ENCODE measurements around the gene BICD2. TPM values are rescaled to one million over a fixed set of nuclear protein-coding genes. Genes with fewer than 3 reads are reported as not detected.

Gene BICD2
- polyA plus RNA-seq, 1 donor from 2014 or later, result 32.8 TPM

DNA sequence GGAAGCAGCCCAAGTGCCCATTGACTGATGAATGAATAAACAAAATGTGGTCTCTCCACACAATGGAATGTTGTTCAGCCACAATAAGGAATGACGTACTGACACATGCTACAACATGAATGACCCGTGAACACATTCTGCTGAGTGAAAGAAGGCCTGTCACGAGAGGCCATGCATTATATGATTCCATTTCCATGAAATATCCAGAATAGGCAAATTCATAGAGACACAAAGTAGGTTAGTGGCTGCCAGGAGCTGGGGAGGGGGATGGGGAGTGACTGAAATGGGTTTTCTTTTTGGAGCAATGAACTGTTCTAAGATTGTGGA is 41.4 kb downstream of the BICD2 start:
- Mint-ChIP-seq H3K4me1 (peaks cover 23 to 66% (median 65%) of the 10 kb centered on the region in 3 donors), H3K36me3 (peaks cover 6% of the 10 kb centered on the region), H3K27me3 (no peaks in the 10 kb centered on the region), H3K4me3 (peak overlapping the region in 1 of 4 donors; percentile 32), H3K9me3 (no peaks in the 10 kb centered on the region), H3K27ac (peak overlapping the region; percentile 69 to 93 (median 71))

DNA sequence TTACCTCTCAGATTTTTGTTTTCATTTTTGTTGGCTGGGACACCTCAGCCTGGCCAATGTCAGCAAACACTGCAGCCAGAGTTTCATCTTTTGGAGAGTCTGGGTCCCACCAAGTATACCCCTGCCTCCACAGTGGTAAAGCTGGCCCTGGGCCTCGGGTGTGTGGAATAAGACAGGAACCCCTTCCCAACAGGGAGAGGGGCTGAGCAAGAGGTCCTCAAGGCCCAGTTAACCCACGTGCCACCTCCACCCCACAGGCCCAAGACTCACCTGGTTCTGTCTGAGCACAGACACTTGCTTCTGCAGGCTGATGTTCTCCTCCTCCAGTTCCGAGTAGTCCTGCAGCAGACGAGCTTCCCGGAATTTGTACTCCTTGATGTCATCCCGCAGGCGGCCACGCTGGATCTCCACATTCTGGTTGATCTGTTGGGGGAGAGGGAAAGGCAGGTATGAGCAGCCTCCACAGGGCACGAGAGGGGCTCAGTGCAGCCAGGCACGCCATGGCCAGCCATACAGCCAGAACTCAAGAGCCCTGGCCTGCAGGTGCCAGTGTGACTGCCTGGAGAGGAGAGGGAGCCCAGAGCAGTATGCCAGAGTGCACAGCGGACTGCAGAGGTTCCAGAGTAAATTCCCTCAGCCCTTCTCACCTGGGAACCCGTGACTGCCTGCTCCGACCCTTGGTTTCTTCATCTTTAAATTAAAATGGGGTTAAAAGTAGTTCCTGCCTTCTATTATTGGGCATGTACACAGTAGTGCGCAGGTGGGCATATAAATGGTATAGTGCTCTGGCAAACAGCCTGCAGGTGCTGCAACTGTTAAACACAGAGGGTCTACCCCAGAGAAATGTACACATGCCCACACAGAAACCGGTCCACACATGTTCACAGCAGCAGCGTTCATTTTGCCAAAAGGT is 42.0 kb downstream of the BICD2 start:
- Mint-ChIP-seq H3K9me3 (no peaks in the 10 kb centered on the region), H3K27ac (peak overlapping the region; percentile 69 to 85 (median 81)), H3K4me3 (peak overlapping the region in 1 of 4 donors; percentile 22), H3K4me1 (peaks cover 23 to 63% (median 62%) of the 10 kb centered on the region in 3 donors), H3K27me3 (no peaks in the 10 kb centered on the region), H3K36me3 (peaks cover 4% of the 10 kb centered on the region)

DNA sequence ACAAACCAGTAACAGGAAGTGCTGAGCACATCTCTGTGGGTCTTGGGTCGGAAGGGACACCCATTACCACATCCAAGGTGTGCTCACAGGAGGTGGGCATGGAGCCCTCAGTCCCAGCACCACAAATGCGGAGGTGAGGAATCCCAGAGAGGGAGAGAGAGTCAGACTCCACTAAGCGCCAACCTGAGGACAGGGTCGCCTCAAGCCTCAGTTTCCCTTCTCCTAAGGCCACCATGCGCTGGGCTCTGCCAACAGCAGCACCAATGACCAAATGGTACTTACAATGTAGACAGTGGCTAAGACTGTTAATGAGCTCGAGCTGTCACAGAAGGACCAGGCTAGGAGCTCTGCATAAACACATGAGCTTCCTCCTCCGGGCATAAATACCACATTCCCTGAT is 43.1 kb downstream of the BICD2 start:
- no peaks in the 10 kb centered on the region for H3K27me3 Mint-ChIP-seq
- H3K27ac Mint-ChIP-seq, result peak overlapping the region; percentile 69 to 85 (median 81)
- peaks cover 2% of the 10 kb centered on the region for H3K36me3 Mint-ChIP-seq
- peak overlapping the region in 3 of 4 donors; percentile 22 to 60 (median 24) for H3K4me3 Mint-ChIP-seq
- peaks cover 29 to 61% (median 60%) of the 10 kb centered on the region in 3 donors for H3K4me1 Mint-ChIP-seq
- H3K9me3 Mint-ChIP-seq, result no peaks in the 10 kb centered on the region

DNA sequence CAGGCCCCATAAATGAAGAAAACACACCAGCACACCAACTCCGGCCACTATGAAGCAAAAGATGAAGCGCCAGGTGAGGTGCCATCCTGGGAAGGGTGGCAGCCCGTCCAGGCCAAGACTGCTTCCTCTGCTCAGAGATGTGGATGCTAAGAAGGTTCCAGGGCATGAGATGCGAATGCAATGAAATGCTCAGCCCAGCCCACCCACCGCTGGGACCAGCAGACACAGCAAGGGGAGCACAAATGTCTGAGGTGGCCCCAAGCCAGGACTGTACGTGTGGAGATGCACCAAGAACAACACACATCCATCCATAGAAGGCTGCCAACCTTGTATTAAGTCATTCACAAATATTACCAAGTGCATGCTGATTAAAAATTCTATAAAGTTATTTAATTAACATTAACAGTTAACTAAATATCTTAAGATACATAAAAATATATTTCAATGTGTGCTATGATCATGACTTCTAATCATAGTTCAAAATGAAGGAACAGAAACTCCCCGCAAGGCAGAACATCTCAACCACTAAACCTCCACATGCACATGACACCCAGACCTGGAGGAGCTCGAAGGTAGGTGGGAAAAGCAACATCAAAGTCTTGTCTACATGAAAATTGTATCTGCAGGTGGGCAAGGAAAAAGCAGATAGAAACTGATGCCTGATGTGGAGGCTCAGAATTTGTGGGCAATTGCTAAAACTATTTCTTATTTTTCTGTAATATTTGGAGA is 43.7 kb downstream of the BICD2 start:
- H3K27ac Mint-ChIP-seq, result peak overlapping the region; percentile 2 to 81 (median 54)
- H3K4me3 Mint-ChIP-seq, result peak overlapping the region in 2 of 4 donors; percentile 60 to 67
- no peaks in the 10 kb centered on the region for H3K9me3 Mint-ChIP-seq
- no peaks in the 10 kb centered on the region for H3K27me3 Mint-ChIP-seq
- peaks cover 2% of the 10 kb centered on the region for H3K36me3 Mint-ChIP-seq
- peaks cover 33 to 58% (median 57%) of the 10 kb centered on the region in 3 donors for H3K4me1 Mint-ChIP-seq

DNA sequence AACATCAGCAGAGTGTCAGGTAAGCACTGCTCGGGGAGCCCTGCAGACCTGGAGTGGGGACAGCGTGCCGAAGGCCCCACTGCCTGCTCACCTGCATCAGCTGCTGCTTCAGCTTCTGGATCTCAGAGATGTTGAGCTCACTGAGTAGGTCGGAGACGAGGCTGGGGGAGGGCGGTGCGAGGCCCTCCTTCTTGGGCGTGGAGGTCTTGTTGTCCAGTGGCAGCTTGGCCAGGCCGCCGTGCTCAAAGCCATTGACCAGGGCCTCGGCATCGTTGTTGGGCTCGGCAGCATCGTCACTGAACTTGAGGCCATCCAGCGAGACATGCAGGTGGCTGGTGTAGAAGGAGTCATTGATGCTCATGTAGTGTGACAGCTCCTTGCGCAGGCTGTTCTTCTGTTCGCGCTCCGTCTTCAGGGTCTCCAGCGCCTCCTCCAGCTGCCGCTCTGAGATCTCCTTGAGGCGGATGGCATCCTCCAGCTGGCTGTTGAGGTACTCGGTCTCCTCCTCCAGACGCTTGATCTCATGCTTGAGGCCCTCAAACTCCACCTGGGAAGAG is 44.3 kb downstream of the BICD2 start:
- Mint-ChIP-seq H3K4me3 (peak overlapping the region in 2 of 4 donors; percentile 42 to 67), H3K27me3 (no peaks in the 10 kb centered on the region), H3K27ac (peak overlapping the region in 1 of 3 donors; percentile 81)

DNA sequence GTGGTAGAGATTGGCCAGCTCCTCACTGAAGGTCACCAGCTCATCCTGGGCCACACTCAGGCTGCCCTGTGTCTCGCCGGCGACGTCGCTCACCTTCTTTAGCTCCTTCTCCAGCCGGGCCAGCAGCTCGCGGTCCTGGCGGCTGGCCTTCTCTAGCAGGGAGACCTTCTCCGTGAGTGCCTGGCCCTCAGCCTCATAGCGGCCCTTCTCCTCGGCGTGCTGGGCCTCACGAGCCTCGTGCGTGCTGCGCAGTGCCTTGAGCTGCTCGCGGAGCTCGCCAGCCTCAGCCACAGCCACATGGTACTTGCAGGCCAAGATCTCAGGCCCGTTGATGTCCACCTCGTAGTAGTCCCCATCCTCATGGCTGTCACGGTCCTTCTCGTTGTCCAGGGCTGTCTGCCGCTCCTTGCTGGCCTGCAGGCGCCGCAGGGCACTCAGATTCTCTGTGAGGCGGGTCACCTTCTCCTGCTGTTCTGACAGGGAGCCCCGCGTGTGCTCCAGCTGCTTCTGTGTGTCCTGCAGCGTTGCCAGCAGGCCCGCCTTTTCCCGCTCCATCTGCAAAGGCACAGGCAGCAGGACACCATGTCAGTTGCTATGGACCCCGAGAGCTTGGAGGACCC is 45.5 kb downstream of the BICD2 start:
- H3K4me1 Mint-ChIP-seq, result peaks cover 28 to 51% (median 45%) of the 10 kb centered on the region in 3 donors
- peaks cover 2% of the 10 kb centered on the region for H3K36me3 Mint-ChIP-seq
- H3K4me3 Mint-ChIP-seq, result peak overlapping the region in 1 of 4 donors; percentile 58
- no peaks in the 10 kb centered on the region for H3K27me3 Mint-ChIP-seq
- peak overlapping the region in 2 of 3 donors; percentile 31 to 36 for H3K27ac Mint-ChIP-seq
- H3K9me3 Mint-ChIP-seq, result no peaks in the 10 kb centered on the region

More for the DNA sequence above, 44.3 kb downstream of the BICD2 start:
- H3K36me3 Mint-ChIP-seq, result peaks cover 2% of the 10 kb centered on the region
- H3K9me3 Mint-ChIP-seq, result no peaks in the 10 kb centered on the region
- peaks cover 33 to 54% (median 50%) of the 10 kb centered on the region in 3 donors for H3K4me1 Mint-ChIP-seq

DNA sequence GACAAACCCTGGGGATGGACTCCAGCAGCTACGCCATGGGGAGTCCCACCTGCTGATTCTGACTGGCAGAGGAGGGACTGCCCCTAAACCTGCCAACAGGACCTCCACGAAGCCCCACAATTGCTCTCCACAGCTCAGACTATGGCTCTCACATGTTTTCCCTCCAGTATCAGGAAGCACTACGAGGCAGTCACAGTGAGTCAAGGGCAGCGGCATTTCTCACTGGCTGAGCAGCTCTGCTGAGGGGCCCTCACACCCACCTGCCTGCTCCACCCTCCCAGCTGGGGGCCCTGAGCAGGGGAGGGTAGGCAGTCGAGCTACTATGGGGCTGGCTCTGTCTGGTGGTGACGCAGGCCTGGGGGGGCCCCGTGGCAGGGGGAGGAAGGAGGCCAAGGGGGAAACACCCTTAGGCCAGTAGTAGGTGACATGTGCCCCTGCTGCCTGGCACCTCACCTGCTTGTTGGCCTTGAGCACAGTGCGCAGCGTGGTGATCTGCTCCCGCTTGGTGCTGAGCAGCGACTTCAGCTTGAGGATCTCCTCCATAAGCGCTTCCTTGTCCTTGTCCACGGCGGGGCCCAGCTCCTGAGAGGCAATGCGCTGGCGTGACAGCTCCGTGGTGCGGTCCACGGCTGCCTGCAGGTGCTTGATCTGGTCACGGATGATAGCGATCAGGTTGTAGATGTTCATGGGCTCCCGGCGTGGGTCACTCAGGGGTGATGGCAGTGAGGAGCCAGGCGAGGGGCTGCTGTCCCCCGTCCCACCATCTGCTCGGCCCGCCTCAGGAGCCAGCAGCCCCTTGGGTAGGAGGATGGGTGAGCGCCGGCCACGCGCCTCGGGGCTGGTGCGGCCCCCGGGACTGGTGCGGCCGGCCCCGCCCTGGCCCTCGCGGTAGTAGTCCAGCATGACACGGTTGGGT is 46.3 kb downstream of the BICD2 start:
- Mint-ChIP-seq H3K4me3 (no peak overlapping the region), H3K4me1 (peaks cover 23 to 46% (median 41%) of the 10 kb centered on the region in 3 donors), H3K9me3 (no peaks in the 10 kb centered on the region), H3K27me3 (no peaks in the 10 kb centered on the region), H3K27ac (no peak overlapping the region), H3K36me3 (peaks cover 2% of the 10 kb centered on the region)

DNA sequence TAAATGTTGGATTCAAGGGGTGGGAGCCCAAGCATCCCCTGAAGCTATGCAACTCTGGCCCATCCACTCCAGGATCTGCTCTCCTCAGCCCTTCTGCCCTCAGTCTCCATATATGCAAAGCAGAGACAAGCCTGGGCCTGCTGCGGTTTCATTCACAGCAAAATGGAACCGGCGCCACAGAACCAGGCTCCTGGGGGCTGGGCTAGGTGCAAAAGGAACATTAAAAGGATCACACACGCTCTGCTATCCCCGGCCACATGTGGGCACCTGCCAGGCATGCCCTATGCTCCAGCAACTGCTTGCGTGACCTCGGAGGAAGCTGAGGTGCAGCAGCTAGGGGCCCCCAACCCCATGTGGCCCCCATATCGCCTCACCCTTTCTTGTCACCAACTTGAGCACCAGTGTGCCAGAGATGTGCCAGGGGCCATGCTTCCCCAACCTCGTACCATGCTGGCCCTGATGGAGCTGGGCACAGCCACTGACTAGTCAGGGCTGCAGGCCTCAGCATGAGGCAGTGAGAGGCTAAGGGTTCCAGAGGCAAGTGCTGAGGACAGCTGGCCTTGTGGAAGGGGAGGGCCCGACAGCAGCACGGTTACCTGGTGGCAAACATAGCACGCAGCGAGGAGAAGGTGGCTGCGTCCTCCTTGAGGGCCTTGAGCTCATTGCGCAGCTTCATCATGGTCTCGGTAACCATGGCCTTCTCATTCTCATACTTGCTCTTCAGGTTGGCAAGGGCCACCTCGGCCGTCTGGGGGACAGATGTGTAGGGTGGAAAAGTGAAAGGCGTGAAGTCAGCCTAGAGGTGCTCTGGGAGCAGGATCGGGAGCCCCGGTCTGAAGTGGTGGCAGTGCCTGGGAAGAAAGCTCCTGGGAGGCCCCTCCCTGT is 47.2 kb downstream of the BICD2 start:
- Mint-ChIP-seq H3K27me3 (no peaks in the 10 kb centered on the region), H3K36me3 (peaks cover 2% of the 10 kb centered on the region), H3K4me3 (peak overlapping the region in 1 of 4 donors; percentile 49), H3K9me3 (no peaks in the 10 kb centered on the region), H3K4me1 (peaks cover 20 to 43% (median 34%) of the 10 kb centered on the region in 3 donors), H3K27ac (peak overlapping the region in 2 of 3 donors; percentile 10 to 88)

DNA sequence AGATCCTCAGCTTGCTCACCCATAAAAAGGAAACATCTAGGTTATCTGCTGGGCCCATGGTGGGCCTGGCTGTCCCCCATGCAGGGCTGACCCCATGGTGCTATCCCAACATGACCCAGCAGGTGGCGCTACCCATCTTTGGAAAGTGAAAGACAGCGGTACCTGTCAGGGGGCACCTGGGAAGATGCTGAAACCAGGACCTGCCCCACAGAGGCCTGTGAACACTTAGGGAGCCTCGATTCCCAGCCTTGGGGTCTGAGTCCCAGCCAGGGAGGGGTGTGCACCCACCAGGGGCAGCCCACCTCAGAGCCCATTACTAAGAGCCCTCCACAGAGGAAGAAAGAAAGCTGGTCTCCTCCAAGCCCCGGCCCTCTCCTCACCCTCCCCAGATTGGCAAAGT is 48.1 kb downstream of the BICD2 start:
- Mint-ChIP-seq H3K36me3 (peaks cover 5% of the 10 kb centered on the region), H3K4me3 (peak overlapping the region in 2 of 4 donors; percentile 75 to 82), H3K9me3 (no peaks in the 10 kb centered on the region), H3K4me1 (peaks cover 26 to 42% (median 33%) of the 10 kb centered on the region in 3 donors), H3K27ac (peak overlapping the region; percentile 45 to 88 (median 47)), H3K27me3 (no peaks in the 10 kb centered on the region)

DNA sequence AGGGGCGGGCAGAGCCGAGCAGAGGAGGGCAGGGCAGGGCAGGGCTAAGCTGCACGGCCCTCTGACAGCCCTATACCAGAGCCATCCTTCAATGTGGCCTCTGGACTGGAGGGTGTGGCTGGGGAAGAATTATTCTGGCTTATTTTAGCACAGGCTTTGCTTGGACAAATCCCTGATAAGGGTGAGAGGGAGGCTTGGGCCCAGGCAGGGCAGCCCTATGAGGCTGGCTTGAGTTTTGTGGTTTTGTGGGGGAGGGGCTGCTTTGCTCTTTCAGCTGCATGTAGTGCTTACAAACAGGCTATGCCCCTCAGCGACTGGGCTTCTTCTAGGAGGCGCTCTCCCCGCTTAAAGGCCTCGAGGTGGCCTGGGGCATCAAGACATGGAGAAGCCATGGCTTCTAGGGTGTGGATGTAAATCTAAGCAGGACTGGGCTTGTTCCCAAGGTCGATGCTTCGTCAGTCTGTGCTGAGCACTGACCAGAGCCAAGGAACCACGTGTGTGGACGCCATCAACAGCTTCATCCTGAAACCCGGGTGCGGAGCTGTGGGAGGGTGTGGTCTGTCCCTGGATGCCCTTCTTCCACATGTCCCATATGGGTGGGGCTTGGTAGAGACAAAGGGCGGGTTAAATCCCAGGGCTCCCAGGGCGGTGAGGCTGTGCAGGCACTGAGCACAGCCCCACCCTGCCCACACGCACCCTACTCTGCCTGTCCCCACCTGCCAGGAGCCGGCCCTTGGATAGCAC is 49.0 kb downstream of the BICD2 start:
- no peak overlapping the region for H3K27ac Mint-ChIP-seq
- no peaks in the 10 kb centered on the region for H3K9me3 Mint-ChIP-seq
- H3K4me1 Mint-ChIP-seq, result peaks cover 18 to 37% (median 28%) of the 10 kb centered on the region in 3 donors
- H3K4me3 Mint-ChIP-seq, result no peak overlapping the region
- no peaks in the 10 kb centered on the region for H3K27me3 Mint-ChIP-seq
- peaks cover 4% of the 10 kb centered on the region for H3K36me3 Mint-ChIP-seq

DNA sequence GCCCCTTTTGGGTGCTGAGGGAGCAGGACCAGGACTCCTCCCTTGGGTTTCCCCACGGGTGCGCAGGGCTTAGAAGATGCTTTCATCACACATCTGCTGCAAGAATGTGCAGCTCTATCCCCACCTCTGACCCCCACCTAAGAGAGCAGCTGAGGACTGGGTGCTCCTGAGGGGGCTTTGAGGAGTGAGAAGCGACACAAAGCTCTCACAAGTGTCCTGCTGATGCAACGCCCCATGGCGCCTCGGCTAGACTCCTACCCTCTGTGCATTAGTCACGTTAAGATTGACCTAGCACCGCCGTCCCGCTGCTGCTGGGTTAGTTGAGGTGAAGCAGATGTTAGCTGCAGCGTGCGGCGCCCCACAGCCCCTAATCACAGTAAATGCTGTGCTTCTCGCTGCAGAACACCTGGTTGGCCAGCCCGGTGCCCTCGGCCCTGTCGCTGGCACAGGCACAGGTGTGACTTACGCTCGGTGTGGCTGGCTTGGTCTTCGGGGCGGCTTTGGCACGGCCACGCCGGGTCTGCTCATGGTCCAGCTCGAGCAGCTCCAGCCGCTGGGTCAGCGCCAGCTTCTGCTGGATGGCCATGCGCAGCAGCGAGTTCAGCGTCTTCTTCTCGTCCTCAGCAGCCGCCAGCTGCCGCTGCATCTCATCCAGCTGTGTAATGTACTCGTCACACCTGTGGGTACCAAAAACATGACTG is 49.7 kb downstream of the BICD2 start:
- Mint-ChIP-seq H3K4me3 (no peak overlapping the region), H3K9me3 (no peaks in the 10 kb centered on the region), H3K27me3 (no peaks in the 10 kb centered on the region), H3K27ac (no peak overlapping the region), H3K4me1 (peaks cover 16 to 31% (median 23%) of the 10 kb centered on the region in 3 donors), H3K36me3 (peaks cover 4% of the 10 kb centered on the region)

DNA sequence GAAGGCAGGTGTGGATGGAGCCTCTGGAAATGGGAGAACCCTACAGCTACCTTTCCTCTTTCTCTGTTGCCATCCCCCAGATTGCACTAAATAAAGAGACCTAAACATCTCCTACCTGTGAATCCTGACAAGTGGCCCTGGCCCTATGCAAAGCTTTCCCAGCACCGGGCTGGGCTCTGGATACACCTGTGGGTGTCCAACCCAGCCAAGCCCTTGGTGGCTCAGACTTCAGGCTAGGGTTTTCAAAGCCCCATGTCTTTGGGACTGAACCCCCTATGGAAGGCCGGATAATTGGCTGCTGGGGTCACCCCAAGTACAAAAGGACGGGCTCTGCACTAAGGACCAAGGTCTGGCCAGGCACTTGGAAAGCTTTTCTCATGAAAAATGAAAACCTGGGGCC is 50.6 kb downstream of the BICD2 start:
- H3K27me3 Mint-ChIP-seq, result no peaks in the 10 kb centered on the region
- H3K4me1 Mint-ChIP-seq, result peaks cover 16 to 31% (median 21%) of the 10 kb centered on the region in 3 donors
- H3K36me3 Mint-ChIP-seq, result peaks cover 6% of the 10 kb centered on the region
- H3K27ac Mint-ChIP-seq, result no peak overlapping the region
- peak overlapping the region in 1 of 4 donors; percentile 1 for H3K4me3 Mint-ChIP-seq
- H3K9me3 Mint-ChIP-seq, result no peaks in the 10 kb centered on the region
